A549 (cell line): ENCODE measurements around the gene OBSCN.

ENCODE experiments used
- CTCF ChIP-seq: fragments of >200 bp; sonication (Bioruptor Twin); formaldehyde crosslinking; IDR thresholded peaks from 3 replicates; pipeline ENCODE4 v1.5.1; 2016
- MAX ChIP-seq: IDR thresholded peaks from 2 replicates; pipeline ENCODE4 v1.6.1; 2012
- RNF2 ChIP-seq: fragments of 200-600 bp; sonication (generic); IDR thresholded peaks from 2 replicates; pipeline ENCODE4 v1.6.1; 2016; ENCODE audit warnings: low read depth, mild to moderate bottlenecking, antibody characterized with exemption, moderate library complexity, borderline replicate concordance
- USF2 ChIP-seq: fragments of 450-650 bp; IDR thresholded peaks from 2 replicates; pipeline ENCODE4 v1.6.1; 2014; ENCODE audit warnings: antibody characterized with exemption

GRCh38 chr1:228272831-228273571 is 65.2 kb downstream of the OBSCN start:
- TF ChIP-seq USF2, result no peak
- no peak for TF ChIP-seq MAX
- TF ChIP-seq CTCF, result no peak
- no peak for TF ChIP-seq RNF2
